ENCODE results near the gene ZNF317.

GRCh38 chr19:9149997-9150396 lies 9.8 kb downstream of the ZNF317 start:
- no peak for TF ChIP-seq CTCF (IDR thresholded peaks at IDR 0.05)
- no peak for TF ChIP-seq POLR2A (IDR thresholded peaks at IDR 0.05)
